ENCODE results near the gene IQSEC1.

Gene IQSEC1

DNA sequence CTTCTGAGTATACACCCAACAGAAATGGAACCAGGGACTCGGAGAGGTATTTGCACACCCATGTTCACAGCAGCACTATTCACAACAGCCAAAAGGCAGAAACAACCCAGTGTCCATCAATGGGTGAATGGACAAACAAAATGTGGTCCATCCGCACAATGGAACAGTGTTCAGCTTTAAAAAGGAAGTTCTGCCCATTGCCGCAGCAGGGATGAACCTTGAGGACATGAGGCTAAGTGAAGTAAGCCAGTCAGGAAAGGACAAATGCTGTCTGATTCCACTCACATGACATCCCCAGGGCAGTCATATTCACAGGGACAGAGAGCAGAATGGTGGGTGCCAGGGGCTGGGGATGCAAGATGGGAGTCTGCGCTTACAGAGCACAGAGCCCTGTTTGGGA is 7.5 kb downstream of the IQSEC1 start:
- TF ChIP-seq, protein P1, sequence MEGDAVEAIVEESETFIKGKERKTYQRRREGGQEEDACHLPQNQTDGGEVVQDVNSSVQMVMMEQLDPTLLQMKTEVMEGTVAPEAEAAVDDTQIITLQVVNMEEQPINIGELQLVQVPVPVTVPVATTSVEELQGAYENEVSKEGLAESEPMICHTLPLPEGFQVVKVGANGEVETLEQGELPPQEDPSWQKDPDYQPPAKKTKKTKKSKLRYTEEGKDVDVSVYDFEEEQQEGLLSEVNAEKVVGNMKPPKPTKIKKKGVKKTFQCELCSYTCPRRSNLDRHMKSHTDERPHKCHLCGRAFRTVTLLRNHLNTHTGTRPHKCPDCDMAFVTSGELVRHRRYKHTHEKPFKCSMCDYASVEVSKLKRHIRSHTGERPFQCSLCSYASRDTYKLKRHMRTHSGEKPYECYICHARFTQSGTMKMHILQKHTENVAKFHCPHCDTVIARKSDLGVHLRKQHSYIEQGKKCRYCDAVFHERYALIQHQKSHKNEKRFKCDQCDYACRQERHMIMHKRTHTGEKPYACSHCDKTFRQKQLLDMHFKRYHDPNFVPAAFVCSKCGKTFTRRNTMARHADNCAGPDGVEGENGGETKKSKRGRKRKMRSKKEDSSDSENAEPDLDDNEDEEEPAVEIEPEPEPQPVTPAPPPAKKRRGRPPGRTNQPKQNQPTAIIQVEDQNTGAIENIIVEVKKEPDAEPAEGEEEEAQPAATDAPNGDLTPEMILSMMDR (IDR thresholded peaks at IDR 0.05; ENCODE audit: low read depth, low read length), result no peak
- no peak for DNase-seq (ENCODE audit: low read depth, low spot score)
- in situ Hi-C loops (cut with HindIII; ENCODE audit: low sequenced_read_pairs), result no loop called here
- no peak overlapping the region for H3K4me3 ChIP-seq (ENCODE audit: low read depth, low read length)

DNA sequence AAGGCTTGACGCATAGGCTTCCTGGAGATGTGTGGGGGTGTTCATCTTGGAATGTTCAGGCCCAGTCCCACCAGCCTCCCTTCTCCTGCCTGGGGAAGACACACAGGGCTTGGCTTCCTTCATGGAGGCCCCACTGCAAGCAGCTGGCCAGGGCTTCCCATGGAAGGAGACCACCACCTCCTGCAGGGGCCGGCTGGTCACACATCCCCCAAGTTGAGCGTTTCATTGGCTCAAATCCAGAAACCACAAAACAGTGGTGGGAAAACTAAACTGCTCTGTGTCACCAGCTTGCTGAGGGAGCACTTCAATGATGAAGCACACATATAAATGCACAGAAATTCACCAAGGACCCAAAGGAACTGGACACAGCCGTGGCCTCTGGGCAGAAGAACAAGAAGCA is 8.3 kb downstream of the IQSEC1 start:
- in situ Hi-C loops (cut with HindIII; ENCODE audit: low sequenced_read_pairs), result no loop called here
- no peak overlapping the region for H3K4me3 ChIP-seq (ENCODE audit: low read depth, low read length)
- TF ChIP-seq, protein P1 (IDR thresholded peaks at IDR 0.05; ENCODE audit: low read depth, low read length), result no peak
- DNase-seq (ENCODE audit: low read depth, low spot score), result no peak

DNA sequence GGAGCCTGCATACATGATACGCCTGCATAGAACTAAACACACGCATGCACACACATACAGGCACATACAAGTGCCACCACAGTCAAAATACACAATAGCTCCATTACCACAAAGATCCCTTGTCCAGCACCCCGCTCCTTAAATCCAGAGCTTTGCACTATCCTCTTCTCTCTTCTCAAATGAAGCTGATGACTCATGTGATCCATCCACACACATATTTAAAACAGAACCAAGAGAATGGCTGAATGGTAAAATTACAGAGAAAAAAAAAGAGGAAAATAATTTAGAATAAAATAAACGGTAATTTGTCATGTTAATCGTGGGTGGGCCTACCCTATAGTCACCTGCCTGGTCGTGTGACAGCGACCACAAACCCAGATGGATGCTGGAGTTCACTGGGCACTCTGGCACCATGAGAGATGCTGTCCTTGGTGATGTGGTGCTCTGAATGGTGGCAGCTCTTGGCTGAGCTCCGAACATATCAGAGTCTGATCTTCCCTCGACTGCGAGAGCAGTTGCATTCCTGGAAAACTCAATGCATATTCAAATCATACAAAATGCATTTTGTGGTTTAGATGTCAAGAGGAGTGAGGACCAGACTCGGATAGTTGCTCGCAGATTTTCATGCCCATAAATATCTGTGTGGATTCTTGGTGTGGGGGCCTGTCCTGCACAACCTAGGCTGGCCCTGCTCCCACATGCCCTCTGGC is 8.9 kb downstream of the IQSEC1 start:
- TF ChIP-seq, protein P1 (IDR thresholded peaks at IDR 0.05; ENCODE audit: low read depth, low read length), result no peak
- in situ Hi-C loops (cut with HindIII; ENCODE audit: low sequenced_read_pairs), result no loop called here
- no peak overlapping the region for H3K4me3 ChIP-seq (ENCODE audit: low read depth, low read length)
- DNase-seq (ENCODE audit: low read depth, low spot score), result no peak

DNA sequence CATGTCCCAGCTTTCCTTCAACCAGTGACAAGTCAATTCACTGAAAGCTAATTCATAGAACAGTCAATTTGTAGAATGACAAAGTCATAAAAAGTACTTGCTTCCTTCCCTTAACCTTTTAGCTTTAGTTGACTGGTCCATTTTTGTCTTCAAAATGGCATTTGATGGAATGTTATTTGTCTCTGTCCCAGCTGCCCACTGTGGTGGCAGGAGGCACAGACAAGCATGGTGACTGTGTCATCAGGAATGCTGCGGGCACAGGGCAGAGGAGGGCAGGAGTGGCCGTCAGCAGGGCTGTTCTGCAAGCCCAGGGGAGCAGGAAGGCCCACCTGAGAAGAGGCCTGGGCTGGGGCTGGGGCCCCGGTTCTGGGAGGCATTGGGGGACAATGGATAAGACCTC is 10.0 kb downstream of the IQSEC1 start:
- in situ Hi-C loops (cut with HindIII; ENCODE audit: low sequenced_read_pairs), result no loop called here
- no peak overlapping the region for H3K4me3 ChIP-seq (ENCODE audit: low read depth, low read length)
- TF ChIP-seq, protein P1 (IDR thresholded peaks at IDR 0.05; ENCODE audit: low read depth, low read length), result no peak
- DNase-seq (ENCODE audit: low read depth, low spot score), result no peak

DNA sequence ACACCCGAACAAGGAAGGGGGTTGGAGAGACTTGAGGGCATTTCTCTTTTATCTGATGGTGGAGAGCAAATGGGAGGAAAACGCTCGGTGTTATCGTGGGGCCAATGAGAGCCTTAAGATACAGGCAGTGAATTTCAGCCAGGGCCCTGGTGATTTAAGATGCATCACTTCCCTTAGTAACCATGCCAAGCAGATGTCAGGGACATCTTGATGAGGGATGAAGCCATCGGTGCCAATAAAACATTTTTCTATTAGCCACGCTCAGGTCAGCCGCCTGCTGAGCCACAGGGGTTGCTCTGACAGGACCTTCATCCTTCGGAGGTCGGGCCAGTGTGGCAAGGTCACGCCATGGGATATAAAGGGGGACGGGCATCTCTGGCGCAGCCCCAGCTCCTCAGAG is 10.6 kb downstream of the IQSEC1 start:
- in situ Hi-C loops (cut with HindIII; ENCODE audit: low sequenced_read_pairs), result no loop called here
- TF ChIP-seq, protein P1 (IDR thresholded peaks at IDR 0.05; ENCODE audit: low read depth, low read length), result no peak
- DNase-seq (ENCODE audit: low read depth, low spot score), result no peak
- no peak overlapping the region for H3K4me3 ChIP-seq (ENCODE audit: low read depth, low read length)

DNA sequence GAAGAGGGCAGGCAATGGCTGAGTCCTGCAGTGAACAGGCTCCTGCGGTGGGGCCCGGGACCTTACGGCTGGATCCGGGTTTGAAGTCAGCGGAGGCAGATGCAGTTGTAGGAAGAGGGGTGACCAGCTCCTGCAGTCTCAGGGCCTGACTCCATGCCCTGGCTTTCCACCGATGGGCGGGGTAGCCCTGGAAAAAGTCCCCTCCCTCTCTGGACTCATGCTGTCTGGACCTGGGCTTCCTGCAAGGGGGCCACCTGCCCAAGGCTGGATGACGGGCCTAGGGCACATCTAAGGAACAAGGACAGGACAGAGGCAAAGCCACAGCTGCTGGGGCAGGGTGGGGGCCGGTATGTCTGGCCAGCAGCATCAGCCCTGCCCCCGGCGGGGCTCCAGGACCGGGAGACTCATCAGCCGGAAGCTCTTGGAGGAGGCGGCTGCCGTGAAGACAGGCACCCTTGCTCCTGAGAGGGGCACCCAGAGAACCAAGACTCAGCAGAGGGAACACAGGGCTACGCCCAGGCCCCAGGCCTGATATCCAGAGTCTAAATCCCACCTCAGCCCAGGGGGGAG is 12.8 kb downstream of the IQSEC1 start:
- in situ Hi-C loops (cut with HindIII; ENCODE audit: low sequenced_read_pairs), result no loop called here
- H3K4me3 ChIP-seq (ENCODE audit: low read depth, low read length), result no peak overlapping the region
- TF ChIP-seq, protein P1 (IDR thresholded peaks at IDR 0.05; ENCODE audit: low read depth, low read length), result no peak
- no peak for DNase-seq (ENCODE audit: low read depth, low spot score)

Measured in astrocyte of the spinal cord (primary cell).